IPS-18c (cell line): ENCODE results near the gene TMEM74B.

Source experiments
- H3K4me3 ChIP-seq: 2 replicates; pipeline ENCODE4 v1.7.0; 2013; ENCODE audit warnings: low read depth, mild to moderate bottlenecking, low read length, moderate library complexity; ENCODE audit not compliant: insufficient read depth
- H3K9me3 ChIP-seq: one replicate; pipeline ENCODE4 v1.6.1; 2013; ENCODE audit warnings: mild to moderate bottlenecking, low read length, moderate library complexity; ENCODE audit not compliant: control insufficient read depth, insufficient read depth

Gene TMEM74B

DNA sequence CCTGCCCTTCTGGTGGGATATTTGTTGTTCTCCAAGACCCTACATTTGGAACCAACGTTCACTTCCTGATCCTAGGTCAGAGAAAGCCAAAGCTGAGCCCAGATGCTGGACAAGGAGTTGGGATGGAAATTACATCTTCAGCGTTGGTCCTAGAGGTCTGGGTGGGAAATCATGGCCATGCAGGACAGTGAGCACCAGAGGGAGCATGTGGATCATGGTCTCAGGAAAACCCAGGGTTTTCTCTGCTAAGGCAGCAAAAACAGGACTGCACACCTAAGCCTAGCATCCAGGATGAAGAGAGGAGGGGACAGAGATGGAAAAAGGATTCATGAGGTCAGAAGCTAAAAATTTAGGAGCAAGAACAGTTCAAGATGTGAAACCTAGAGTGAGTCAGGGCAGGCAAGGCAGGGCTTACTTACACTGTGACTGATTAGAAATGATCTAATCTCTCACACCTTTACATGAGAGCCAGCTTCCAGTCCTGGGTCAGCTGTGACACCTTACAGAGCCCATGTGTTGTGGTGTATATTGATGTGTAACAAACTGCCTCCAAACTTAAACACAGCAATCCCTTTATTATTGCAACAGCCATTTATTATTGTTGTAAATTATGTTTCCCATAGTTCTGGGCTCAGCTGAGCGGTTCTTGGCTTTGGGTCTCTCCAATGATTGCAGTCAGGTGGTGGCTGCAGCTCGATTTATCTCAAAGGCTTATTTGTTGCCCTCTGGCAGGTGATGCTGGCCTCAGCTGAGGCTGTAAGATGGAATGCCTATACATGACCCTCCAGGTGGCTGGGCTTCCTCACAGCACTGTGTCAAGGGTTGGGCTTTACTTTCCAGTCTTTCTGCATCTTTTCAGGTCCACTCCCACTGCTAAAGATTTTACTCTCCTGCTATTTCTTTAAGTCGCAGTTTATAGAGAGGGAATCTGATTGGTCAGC lies 24.9 kb upstream of the TMEM74B start:
- H3K9me3 ChIP-seq: no peaks in the 10 kb centered on the region

DNA sequence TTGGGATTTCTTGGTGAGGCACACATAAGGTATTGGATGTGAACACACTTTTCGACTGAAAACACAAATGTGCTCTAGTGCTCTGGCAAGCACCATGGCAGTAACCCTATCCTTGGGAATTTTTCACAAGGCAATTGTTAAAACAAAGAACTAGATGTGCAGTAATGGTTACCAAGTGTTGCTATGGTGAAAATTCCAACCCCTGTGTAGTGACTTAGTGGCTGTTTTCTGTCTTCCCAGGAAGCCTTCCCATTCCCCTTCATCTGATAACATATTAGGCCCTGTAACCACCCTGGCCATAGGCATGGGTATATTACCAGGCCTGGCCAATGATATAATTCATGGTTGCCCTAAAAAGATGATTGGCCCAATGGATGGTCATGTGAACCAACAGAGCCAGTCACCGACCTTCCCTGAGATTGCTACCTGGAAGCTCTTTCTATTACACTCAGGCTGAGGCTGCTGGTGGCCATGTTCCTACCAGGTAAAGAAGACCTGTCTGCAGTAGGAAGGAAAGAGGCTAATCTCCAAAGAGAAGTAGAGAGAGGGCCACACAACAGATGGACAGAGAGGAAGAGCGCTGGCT lies 22.6 kb upstream of the TMEM74B start:
- Histone ChIP-seq H3K9me3 (no peaks in the 10 kb centered on the region), H3K4me3 (no peak overlapping the region)

More for the DNA sequence above, 24.9 kb upstream of the TMEM74B start:
- H3K4me3 ChIP-seq: no peak overlapping the region

DNA sequence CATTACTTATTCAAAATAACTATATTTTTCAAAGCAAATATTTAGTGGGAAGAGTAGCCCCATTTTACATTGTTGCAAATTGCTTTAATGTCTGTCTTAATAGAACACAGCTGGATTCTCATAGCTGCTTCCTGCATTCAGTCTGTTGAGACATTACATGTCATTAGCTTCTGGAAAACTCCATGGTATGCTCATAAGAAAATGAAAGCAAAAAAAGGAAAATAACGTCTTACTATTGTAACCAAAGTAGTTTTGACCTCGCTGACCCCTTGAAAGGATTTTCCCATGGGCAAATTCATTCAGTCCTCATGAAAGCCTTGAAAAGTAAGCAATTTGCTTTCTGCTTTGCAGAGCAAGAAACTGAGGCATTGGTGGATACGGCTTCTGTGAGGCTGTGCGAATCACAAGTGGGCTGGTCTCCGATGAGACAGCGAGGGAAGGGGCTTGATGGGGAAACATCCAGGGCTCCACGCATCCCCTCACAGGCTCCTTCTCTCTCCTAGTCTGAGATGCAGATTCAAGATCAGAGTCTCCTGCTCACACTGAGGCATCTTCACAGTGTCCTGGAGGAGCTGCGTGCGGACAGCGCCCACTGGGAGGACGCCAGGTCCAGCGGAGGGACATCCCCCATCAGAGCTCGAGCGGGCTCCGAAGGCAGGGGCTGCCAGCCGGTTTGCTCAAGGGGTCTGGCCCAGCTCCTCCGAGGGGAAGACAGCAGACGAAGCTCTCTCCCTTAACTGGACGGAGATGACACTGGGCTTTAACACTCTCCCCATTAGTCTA lies 21.8 kb upstream of the TMEM74B start:
- no peaks in the 10 kb centered on the region for H3K9me3 ChIP-seq
- H3K4me3 ChIP-seq: no peak overlapping the region

DNA sequence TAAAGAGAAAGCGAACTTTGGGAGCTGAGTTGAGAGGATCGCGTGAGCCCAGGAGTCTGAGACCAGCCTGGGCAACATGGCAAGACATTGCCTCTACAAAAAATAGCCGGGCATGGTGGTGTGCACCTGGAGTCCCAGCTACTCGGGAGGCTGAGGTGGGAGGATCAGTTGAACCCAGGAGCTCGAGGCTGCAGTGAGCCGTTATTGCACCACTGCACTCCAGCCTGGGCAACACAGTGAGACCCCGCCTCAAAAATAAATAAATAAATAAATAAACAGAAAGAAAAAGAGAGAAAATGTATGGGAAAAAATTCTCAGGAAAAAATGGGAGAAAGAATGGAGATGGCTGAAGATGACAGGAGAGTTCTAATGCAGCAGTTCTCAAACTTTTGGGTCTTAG lies 21.0 kb upstream of the TMEM74B start:
- Histone ChIP-seq H3K4me3 (no peak overlapping the region), H3K9me3 (no peaks in the 10 kb centered on the region)

DNA sequence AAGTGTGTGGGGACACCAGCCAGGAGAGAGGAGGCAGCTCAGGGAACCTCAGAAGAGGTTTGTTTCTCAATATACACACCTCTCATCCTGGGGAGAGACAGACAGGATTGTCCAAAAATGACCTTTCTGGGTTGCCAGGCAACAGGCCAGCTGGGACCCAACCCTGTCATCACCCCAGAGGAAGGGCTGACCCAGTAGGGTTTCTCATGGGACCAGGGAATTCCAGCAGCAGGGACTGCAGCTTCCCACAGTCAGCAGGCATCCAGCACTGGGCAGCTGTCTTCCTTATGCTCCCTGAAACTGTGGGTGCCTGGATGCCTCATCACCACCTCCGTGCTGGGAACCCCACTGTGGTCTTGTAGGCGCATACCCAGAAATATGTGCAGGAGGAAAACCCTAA lies 19.8 kb upstream of the TMEM74B start:
- Histone ChIP-seq H3K9me3 (no peaks in the 10 kb centered on the region), H3K4me3 (no peak overlapping the region)

DNA sequence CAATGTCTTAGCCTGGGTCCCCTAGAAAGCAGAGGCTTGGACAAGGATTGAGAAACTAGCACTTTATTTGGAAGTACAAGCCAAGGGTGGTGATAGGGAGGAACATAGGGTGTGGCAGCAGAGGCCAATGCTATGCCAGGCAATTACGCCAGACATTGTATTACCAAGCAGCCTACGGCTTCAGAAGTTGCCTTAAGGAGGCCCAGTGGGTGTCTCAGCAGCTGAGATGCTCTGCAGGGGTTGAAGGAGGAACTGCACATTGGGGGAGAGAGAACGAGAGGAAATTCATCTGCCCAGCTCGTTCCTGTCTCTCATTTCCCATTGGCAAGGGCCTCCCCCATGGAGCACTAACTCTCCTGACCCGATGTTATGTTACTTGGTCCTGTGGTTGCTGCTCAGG lies 19.3 kb upstream of the TMEM74B start:
- Histone ChIP-seq H3K4me3 (no peak overlapping the region), H3K9me3 (no peaks in the 10 kb centered on the region)

DNA sequence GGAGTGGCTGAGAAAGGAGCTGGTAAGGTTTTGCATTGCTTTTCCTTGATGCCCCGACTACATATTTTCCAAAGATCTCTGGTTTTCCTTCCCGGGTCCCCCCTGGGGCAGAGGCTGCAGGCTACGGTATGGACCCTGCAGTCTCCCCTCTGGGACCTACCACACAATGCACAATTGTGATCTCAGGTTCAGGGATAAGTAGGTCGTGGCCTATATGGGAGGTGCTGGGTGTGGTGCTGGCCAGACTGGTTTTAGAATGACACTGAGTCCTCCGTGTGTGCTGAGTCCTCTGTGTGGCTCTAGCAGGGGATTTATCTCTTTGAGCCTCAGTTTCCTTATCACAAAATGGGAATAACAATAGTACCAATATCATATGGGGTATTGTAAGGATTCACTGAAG lies 18.8 kb upstream of the TMEM74B start:
- Histone ChIP-seq H3K4me3 (no peak overlapping the region), H3K9me3 (no peaks in the 10 kb centered on the region)

DNA sequence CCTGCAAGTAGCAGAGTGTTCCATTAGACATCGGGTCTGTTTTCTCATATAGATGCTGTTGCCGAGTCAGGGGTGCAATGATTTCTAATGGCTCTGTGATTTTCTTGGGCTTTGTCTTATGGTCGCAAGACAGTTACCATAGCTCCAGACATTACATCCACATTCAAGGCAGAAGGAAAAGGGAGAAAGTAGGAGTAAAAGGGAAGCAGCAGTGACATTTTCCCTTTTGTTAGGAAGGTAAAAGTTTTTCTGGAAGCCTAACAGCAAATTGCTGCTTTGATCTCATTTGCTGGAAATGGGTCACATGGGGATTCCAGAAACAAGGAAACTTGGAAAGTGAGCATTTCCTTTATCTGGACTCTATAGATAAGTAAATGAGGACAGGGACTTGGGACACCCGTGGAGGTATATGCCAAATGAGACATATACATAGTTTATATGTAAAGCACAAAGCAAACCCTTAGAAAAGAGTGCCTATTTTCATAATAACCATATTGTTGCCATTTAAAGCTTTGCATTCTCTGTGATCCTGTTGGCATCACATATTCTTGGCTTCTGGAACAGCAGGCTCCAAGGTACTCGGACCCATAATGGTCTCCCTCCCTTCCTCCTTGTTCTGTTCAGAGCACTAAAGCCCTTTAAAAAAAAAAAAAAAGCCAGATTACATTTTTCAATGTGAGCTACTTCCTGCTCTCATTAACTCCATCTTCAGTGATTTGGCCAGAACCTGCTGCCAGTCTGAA lies 18.2 kb upstream of the TMEM74B start, which contains the start of gene C20orf202:
Gene C20orf202, plus strand, starts transcription at position 693 of the 743 bp plus-strand sequence. CDS start 132 bp downstream, outside the sequence.
- H3K9me3 ChIP-seq: no peaks in the 10 kb centered on the region
- no peak within 1 kb of the TSS for H3K4me3 ChIP-seq

DNA sequence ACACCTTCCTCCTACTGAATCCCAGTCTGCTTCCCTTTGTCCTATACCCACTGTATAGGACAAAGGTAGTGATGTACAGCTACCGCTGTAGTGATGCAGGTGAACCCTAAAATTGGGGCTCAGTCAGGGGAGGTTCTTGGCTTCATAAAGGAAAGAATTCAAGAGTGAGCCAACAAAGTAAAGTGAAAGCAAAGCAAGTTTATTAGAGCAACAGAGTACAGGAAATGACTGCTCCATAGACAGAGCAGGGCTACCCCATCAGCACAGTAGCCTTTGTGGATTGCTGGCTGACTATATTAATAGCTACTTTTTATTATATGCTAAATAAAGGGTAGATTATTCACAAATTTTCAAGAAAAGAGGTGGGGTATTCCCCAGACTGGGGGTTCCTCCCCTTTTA lies 15.2 kb upstream of the TMEM74B start:
- no peak overlapping the region for H3K4me3 ChIP-seq
- no peaks in the 10 kb centered on the region for H3K9me3 ChIP-seq

DNA sequence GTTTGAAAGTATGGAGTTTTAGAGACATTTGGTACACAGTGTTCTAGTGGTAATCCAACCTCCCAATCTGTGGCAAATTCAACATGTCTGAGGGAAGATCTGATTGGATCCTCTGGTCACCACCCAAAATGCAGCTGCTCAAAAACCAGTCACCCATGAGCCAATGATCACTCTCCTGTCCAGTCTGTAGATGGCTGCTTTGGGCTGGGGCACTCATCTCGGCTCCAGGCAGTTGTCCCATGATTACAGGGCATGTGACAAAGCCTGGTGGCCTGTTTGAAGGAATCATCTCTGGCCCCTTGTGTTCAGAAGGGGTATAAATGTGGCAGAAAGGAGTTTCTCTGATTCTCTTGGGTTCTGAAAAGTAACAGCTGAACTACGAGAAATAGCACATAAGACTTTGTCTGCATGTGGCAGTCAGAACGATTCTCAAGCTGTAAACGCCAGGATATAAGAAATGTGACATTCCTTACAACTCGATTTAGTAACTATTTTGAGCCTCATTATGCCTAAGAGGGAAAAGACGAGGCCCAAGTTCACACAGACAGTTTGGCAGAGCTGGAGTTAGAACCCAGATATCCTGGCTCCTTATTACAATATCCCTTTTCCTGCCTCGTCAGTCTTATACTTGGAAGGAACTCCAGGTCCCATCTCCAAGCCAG lies 14.6 kb upstream of the TMEM74B start:
- H3K9me3 ChIP-seq: no peaks in the 10 kb centered on the region
- H3K4me3 ChIP-seq: no peak overlapping the region

DNA sequence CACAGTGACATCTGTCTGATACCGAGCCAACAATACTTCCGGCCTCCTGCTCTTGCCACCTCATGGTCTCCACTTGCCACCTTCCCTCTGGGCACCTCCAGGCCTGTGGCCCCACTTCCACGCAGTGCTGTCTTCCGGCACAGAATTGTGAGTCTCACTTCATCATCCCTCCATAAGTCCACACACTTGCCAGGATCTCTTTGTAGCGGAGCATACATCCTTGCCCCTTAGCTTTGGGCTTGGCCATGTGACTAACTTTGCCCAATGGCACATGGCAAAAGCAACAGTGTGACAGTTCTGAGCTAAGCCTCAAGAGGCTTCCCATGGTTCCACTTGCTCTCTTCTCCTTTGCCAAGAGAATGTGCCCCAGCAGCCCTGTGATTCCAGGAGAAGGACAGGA lies 14.0 kb upstream of the TMEM74B start:
- Histone ChIP-seq H3K9me3 (no peaks in the 10 kb centered on the region), H3K4me3 (no peak overlapping the region)

DNA sequence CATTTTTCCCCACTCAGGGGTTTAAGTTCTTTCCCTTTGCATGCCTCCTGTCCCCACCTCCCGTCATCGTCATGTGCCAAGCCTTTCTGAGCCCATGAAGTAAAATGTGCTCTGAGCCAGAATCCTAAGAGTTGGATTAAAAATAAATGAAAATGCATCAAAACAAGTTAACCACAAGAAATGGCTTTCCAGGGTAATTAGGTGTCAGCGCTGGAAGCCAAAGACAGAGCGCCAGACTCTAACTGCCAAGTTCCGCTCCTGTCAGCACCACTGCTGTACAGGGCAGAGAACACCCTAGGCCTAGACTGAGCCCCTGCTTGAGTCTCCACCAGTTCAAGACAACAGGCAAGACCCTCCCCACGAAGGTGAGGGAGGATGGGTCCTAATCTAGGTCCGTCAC lies 13.0 kb upstream of the TMEM74B start:
- no peaks in the 10 kb centered on the region for H3K9me3 ChIP-seq
- H3K4me3 ChIP-seq: no peak overlapping the region

DNA sequence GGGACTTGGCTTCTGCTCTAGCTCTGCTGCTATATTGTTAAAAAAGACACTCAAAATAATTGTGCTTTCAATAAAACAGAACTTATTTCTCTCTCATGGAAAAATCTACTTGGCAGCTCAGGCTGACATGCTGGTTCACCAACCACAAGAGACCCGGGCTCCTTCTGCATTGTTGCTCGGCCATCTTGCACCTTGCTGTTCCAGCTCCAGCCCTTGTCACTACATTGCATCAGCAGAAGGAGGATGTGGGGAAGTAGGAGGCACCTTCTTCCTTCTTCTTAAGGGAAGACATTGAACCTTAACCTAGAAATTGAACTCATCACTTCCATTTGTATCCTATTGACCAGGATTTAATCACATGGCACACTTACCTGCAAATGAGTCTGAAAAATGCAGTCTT lies 11.9 kb upstream of the TMEM74B start:
- Histone ChIP-seq H3K4me3 (no peak overlapping the region), H3K9me3 (no peaks in the 10 kb centered on the region)

DNA sequence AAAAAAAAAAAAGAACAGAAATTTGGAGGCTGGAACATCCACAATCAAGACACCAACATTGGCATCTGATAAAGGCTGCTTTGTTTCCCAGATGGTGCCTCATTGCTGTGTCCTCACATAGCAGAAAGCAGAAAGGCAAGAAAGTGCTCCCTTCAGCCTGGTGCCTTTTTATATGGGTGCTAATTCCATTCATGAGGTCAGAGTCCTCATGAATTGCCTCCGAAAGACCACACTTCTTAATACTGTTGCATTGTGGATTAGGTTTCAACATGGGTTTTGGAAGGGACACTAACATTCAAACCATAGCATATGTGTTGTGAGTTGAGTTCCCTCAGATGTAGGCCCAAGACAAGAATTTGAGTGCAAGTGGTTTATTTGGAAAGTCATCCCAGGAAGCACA lies 10.4 kb upstream of the TMEM74B start:
- Histone ChIP-seq H3K4me3 (no peak overlapping the region), H3K9me3 (no peaks in the 10 kb centered on the region)

DNA sequence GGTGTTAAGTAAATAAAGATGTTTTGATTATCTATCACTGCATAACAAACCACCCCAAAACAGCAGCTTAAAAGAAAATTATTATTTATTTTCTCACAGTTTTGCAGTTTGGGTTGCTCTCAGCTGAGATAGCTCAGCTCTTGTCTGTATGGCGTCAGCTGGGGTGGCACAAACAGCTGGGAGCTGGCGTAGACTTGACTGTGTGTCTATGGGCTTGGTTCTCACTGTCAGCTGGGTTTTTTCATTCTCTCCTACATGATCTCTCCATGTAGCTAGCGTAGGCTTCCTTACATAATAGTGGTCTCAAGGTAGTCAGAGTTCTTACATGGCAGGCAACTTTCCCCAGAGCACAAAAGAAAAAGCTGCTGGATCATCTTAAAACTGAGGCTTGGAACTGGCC lies 6.5 kb upstream of the TMEM74B start:
- no peak overlapping the region for H3K4me3 ChIP-seq
- H3K9me3 ChIP-seq: no peaks in the 10 kb centered on the region

DNA sequence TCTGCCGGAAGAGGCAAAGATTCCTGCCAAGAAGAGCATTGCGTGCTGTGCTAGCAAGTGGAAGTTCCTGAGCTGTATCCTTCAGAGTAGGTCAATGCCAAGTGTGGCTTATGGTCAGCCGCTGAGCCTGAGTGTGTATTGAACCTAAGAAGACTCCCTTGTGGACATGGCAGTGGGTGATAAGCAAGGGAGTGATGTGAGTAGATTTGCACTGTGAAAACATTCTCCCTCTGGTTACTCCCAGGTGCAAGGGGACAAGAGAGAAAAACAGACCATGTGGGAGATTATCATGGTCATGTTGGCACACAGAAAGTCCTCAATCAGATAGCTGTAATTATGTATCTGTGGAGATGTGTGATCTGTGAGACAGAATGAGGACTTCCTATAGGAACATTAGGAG lies 6.1 kb upstream of the TMEM74B start:
- H3K9me3 ChIP-seq: no peaks in the 10 kb centered on the region
- no peak overlapping the region for H3K4me3 ChIP-seq

DNA sequence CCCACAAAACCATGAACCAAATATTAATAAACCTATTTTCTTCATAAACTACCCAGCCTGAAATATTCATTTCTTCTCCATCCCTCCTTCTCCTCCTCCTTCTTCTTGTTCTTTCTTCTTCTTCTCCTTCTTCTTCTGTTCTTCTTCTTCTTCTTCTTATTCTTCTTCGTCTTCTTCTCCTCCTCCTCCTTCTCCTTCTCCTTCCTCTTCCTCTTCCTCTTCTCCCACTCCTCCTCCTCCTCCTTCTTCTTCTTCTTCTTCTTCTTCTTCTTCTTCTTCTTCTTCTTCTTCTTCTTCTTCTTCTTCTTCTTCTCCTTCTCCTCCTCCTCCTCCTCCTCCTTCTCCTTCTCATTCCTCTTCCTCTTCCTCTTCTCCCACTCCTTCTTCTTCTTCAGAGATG lies 5.0 kb upstream of the TMEM74B start:
- Histone ChIP-seq H3K4me3 (no peak overlapping the region), H3K9me3 (no peaks in the 10 kb centered on the region)
